GM18507 (cell line): ENCODE results near the gene FBXL17.

Experiments
- DNase-seq: peaks from one replicate; pipeline ENCODE4 v3.0.0; 2011; ENCODE audit warnings: low read depth; ENCODE audit not compliant: insufficient read length; ENCODE audit errors: extremely low spot score
- FAIRE-seq: peaks from 2 replicates; lab custom pipeline; 2011; peaks lifted over from hg19 to GRCh38; lab: Jason Lieb, UNC

Gene FBXL17

DNA sequence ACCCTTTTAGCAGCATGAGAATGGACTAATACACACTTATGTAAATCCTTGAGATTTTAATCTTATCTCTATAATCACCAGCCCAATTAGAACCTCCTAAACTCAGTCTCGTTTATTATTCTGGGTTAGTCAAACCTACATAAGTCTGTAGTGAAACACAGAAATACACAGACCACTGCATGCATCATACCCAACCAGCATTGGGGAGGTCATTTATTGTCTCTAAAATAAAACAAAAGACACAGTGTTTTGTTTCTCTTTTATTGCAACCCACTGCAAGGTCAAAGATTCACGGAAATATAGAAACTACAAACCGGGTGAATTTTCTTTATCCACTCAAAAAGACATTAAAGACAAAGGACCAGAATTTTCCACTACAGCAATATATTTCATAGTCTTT is 523.1 kb downstream of the FBXL17 start:
- FAIRE-seq, result no peak
- DNase-seq, result no peak

DNA sequence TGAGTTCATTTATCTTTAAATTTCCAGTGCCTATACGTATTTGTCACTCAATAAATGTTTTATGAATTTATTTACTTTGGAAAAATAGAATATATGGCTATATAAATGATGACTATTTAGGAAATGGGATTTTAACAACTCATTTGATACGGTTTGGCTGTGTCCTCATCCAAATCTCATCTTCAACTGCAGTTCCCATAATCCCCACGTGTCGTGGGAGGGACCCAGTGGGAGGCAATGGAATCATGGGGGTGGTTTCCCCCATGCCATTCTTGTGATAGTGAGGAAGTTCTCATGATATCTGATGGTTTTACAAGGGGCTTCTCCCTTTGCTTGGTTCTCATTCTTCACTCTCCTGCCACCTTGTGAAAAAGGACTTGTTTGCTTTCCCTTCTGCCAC is 523.6 kb downstream of the FBXL17 start:
- DNase-seq, result no peak
- FAIRE-seq, result no peak

DNA sequence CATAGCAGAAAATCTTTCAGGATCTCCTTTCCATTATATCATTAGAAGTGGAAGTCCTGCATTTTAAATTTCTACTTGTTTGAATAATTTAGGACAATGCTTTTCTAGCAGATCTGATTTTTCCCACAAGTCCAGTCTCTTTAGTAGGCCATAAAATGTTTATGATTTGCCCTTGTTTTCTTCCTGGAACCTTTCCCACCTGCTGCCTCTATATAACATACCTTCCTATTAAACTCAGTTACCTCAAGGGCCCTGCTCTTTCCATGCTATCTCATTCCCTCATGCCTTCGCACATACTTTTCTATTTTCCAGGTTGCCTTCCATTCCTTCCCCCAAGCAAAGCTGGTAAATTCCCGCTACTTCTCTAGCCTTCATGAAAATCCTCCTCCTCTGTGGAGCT is 524.1 kb downstream of the FBXL17 start:
- FAIRE-seq (no peak), DNase-seq (no peak)

DNA sequence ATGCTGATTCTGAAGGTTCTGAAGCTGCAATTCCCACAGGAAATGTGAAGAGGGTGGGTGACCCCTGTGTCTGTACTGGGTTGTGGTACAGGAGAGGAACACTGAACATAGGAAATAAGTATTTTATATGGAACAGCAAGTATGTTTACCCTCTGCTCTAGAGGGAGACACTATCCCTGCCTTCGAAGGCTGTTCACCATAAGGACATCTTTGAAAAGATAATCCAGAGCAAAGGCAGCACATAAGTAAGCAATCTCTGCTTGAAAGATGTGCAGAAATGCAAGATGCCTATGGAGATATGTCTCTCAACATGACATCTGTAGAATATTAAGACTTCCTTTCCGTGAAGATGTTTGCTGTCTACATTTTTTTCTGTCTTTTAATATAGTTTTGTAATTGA is 526.7 kb downstream of the FBXL17 start:
- DNase-seq (no peak), FAIRE-seq (no peak)

DNA sequence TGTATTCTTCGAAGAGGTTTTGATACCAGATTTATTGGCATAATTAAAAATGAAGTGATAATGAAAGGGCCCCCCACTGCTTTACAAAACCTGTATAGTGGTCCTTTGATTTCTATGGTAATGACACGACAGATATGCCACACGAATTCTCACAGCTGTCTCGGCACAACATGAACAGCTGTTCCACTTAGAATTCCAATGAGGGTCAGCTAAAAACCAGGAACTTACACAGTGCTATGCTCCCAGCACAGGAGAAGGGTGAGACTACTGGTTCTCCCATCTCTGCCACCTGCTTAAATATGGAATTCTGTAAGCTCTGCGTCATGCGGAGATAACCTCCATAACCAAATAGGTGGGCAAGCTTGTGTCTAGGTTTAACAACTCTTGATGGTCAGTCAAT is 528.2 kb downstream of the FBXL17 start:
- no peak for DNase-seq
- FAIRE-seq, result no peak

DNA sequence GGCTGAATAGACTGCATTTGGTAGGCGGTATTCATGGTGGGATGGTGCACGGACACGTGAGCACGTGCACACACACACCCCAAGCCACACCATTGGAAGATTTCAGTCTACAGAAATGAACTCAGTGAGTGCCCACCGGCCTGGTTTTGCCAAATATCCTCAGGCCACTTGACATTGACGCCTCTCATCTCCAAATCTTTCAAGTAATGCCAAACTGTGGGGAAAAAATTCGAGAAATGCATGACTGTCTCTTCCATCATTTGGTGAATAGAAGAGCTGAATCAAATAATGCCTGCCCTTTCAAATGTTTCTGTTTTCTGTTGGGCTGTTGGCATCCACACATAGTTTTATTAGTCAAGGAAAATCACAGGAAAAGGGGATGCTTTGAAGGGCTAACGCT is 528.9 kb downstream of the FBXL17 start:
- DNase-seq, result no peak
- no peak for FAIRE-seq

DNA sequence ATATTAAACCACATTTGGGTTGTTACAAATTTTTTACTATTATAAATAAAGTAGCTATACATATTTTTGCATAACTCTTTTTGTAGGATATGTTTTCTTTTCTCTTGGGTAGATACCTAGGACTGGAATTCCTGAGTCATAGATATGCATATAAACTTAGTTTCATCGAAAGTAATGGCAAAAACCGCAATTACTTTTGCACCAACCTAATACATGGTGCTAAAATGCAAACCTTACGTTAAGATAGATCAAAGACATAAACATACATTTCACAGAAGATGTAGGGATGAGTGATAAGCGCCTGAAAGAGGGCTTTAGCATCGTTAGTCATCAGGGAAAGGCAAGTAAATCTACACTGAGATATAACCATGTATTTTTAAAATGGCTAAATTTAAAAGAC is 532.8 kb downstream of the FBXL17 start:
- no peak for FAIRE-seq

DNA sequence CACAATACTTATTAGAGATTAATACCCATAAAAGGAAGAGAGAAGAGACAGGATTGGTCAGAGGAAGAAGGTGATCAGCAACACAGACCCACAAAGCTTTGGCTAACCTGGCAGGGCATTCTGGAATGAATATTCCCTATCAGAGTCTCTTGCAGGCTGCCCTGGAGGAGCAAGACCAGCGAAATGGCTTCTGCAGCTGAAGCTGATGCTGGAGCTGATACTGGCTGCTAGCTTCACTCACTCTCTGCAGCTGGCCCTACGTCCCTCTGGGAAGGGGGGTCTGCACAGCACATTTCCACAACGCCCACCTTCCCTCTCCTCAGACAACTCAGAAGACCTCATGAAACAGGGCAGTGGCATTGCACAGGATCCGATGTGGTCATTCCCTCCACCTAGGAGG is 541.3 kb downstream of the FBXL17 start:
- FAIRE-seq, result no peak
- DNase-seq, result no peak

More for the DNA sequence above, 532.8 kb downstream of the FBXL17 start:
- no peak for DNase-seq

DNA sequence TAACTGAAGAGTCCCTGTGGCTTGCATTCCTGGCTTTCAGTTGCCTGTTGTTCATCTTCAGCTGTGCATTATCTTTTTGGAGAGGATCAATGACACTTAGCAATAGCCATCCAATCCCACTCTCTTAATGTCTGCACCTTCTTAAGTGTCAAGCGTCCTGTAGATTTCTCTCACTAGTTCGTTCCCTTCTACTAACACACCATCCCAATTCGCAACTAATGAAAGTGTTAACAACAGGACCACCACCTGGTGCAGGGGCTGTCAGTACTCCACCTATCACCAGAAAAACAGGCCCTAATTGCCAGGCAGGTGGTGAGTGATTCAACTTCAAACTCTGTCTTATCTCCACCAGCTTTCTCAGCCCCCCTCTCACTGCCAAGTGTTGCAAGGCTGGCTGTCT is 541.7 kb downstream of the FBXL17 start:
- DNase-seq (no peak), FAIRE-seq (no peak)

DNA sequence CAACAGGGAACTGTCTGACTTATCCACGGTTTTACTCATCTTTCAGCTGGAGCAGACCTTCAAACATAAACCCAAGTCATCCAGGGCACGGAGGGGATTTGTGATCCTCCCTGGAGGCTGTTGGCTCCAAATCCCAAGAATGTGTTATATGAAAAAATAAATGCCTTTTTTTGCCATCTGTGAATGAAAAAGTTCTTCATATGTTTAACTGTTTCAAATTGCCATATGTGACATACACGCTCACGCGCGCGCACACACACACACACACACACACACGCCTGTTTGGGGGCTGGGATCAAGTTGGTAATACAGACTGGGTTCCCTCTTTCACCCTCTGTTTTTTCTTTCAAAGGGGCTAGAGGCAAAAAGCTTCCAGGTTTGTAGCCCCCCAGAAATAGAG is 546.8 kb downstream of the FBXL17 start:
- no peak for FAIRE-seq
- DNase-seq, result no peak

DNA sequence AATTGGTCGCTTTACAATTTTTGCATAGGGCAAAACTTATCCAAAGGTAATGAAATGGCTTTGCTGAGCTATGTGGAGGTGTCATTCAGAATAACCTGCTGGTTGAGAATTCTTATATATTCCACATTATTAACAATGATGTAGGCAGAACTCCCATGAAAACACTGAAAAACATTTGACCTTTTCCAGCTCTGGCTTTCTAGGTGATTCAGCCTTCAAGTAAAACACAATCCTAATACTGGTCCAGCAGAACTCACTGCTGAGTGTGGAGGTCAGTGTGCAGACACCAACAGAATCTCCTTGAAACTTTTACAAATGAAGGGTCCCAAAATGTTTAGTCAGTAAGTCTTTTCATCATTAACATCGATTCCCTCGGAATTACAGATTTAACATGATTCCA is 549.2 kb downstream of the FBXL17 start:
- FAIRE-seq, result no peak
- no peak for DNase-seq

DNA sequence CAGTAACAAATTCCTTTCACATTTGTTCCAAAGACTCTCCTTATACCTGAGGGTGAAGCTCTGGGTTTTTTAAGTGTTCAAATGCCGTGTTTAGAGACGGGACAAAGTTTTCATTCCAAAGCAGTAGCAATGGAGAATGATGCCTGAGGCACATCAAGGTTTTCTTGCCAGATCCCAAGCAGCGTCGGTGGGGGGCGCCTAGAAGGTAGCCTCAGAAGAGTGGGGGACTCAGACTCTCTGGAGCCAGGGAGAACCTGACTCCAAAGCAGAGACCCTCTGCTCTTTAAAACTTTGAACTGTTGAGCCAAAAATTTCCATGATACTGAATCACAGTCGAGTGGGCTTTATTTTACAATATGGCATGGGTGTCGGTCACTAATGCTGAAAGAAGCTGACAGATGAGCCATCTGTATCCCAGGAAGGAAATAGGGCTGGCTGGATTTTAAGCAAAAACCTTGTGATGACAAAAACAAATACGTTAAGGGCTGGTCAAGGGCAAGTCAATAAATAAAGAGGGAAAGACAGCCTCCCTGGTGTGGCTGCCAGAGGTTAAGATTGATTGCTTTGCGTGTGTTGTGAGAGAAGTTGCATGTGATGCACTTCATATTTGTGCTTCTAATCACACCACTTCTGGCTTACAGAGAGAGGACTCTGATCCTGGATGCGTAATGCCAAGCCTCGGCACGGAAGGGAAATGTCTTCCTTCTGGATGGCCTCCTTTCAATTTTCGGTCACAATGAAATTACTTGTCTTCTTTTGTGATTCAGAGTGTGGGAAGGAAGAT is 550.1 kb downstream of the FBXL17 start:
- FAIRE-seq, result no peak
- DNase-seq, result no peak

DNA sequence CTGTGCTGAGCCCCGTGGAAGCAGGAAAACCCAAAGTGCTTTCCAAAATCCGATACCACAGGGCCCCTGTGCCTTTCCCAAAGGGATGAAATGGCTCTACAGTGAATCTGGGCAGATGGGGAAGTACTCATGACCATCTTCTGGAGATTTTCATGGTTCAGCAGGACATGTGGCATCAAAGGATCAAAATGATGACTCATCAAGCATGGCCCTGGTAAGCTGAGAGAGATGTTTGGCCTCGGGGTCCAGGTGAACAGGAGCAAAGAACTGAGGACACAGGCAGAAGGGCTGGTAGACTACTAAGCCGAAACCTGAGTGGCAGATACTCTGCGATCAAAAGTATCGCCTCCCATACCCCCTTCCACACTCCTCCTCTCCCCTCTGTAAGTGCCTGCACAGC is 551.1 kb downstream of the FBXL17 start:
- FAIRE-seq, result no peak
- DNase-seq, result no peak

DNA sequence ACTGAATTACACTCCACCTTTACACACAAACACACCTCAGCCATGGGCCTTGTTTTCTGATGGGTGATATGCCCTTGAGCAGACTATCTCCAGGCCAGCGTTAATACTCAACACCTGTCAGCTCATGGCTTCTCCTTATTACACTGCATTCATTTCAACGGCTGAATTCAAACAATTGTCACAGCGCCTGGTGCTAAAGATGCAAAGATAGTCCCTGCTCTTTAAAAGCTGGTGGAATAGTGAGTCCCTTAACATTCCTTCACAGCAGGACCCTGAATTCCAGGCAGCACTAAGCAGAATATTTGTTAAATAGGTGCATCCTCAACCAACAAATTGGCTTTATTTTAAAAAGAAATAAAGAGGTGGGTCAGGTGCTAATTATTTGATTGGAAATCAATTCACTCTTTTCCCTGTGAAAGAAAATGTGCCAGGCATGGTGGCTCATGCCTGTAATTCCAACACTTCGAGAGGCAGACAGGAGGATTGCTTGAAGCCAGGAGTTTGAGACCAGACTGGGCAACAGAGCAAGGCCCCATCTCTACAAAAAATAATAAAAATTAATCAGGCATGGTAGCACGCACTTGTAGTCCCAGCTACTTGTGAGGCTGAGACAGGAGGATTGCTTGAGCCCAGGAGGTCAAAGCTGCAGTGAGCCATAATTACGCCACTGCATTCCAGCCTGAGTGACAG is 555.4 kb downstream of the FBXL17 start:
- no peak for FAIRE-seq

DNA sequence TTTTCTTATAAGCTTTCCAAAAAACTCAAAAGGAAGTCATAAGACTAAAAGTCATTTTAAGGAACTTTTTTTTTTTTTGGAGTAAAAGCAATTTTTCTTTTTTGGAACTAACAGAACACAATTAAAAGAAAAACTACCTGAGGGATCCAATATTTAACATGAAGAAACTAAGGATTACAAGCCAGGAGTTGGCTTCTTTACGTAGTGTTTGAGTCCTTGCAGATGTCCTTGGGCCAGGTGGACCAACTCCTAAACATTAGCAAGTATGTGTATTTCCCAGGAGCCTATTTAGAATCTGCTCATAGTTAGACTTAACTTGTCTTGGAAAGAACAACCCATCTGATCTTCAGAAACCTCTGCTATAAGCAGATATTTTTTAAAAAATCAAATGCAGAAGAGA is 557.1 kb downstream of the FBXL17 start:
- FAIRE-seq (no peak), DNase-seq (no peak)

More for the DNA sequence above, 555.4 kb downstream of the FBXL17 start:
- DNase-seq, result no peak

DNA sequence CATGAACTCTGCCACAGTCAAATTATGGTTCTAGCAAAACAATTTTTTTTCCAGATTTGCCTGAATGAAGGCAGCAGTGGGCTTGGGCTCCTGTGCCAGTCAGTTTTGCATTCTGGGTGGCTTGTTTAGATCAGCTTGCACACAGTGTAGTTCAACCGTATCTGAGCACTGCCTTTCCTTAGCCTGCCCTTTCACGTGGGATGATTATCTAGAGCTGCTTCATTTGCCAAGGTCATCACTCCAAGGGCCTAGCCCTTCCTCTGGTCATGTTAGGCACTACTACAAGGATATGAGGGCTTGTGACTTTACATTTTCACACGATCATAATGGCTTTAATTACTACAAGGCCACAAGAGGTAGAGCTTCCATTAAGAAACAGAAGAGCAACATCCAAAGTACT is 560.6 kb downstream of the FBXL17 start:
- DNase-seq (no peak), FAIRE-seq (no peak)

DNA sequence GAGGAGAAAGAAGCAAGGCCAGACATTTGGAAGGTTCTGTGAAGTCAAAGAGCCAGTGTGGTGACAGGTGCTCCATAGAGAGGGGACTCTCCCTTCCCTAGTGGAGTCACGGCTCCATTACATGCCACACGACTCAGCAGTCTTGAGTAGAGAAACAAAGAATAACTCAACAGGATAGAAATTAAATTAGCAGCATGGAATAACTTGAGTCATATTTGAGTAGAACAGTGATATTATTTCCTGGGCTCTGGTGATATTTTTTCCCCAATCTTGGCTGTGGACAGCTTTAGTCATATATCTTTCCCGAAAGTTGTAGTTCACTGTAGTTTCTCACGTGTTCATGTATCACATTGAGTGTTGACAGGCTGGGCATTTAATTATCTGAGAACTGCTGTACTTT is 561.5 kb downstream of the FBXL17 start:
- FAIRE-seq (no peak), DNase-seq (no peak)

DNA sequence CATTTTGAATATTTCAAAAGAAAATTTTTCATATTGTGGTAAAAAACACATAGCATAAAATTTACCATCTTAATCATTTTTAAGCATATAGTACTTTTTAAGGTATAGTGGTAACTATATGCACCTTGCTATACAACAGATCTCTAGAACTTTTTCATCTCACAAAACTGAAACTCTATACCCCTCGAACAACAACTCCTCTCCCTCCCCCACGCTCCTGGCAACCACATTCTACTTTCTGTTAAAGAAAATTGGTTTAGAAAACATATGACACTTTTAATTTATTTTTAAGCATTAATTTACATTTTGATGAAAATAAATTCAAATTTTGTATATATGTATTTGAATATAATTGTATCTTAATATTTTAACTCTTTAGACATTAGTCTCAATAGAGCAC is 563.9 kb downstream of the FBXL17 start:
- DNase-seq (no peak), FAIRE-seq (no peak)

DNA sequence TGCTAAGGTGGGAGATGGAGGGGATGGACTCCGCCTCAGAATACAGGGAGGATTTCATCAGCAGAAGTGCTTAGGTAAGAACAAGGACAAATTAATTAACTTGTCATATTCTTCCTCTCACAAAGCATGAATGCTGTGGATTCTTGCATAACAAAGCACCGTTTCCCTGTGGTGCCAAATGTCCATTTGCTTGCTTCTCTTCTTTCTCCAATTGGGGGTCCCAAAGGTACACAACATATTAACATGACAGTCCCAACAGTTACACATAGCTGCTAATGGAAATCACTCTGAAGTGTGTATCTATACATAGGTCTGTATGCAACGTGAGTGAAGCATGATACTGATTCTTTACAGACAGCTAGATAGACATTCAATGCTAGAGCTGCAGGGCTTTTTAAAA is 564.5 kb downstream of the FBXL17 start:
- DNase-seq, result no peak
- no peak for FAIRE-seq

DNA sequence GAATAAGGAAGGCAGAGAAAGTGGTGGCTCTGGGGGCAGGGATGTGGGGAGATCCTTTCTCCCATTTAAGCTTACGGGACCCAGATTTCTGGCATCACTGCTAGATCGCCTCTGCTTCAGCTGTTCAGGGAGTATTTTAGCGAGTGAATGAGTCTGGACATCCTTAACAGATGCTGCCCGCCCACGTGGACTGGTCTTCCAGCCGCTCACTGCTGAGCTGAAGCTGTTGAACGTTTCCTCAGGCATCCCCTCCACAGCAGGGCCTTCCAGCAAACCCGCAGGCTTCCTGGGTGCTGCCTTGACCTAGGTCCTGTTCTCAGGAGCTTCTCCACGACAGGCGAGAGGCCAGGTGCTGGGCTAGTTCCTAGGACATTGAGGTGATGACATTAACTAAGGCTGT is 566.8 kb downstream of the FBXL17 start:
- FAIRE-seq (no peak), DNase-seq (no peak)

DNA sequence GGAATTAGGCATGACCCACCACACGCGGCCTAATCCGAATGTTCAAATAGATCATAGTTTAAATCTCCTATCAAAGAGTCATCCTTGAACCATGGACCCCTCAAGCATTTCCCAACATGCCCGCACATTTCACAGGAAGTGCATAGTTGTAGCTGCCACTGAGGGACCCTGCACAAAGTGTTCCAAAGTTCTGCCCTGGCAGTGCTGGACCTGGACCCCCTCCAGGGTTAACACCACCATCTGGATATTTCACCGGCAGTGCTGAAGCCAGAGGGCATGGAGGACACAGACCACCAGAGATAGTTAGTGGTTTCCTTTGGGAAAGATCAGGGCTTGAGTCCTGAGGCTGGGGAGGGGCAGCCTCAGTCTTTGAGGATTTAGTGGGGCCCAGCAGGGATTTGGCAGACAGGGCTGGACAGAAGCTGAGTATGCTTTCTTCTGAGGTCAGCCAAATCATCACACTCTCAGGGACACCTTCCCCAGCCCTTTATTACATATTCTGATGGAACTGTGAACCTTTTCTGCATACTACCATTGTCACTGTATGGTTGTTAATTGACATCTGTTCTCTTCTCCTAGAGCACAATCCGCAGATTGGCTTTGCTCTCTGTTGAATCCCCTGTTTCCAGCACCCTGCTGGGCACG is 567.6 kb downstream of the FBXL17 start:
- DNase-seq (no peak), FAIRE-seq (no peak)
